ENCODE data around the gene PRCD.

DNA sequence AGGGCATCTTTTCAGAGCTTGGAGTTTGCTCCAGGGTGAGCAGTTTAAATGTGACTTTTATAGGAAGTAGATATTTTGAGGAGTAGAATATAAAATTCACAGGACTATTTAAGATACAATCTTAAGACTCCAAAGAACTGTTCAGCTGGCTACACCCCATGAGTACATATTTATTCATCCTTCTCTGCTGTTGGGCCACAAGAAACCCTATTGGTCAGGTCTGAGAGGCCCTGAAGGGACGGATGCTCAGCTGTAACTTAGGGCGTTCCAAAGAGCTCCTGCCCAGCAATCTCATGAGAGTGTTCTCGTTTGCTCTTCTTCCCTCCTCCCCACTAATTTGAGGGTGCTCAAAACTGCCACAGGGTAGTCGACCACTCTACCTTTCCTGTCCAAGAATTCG, 38.5 kb downstream of the PRCD start:
- TF ChIP-seq, protein P1, sequence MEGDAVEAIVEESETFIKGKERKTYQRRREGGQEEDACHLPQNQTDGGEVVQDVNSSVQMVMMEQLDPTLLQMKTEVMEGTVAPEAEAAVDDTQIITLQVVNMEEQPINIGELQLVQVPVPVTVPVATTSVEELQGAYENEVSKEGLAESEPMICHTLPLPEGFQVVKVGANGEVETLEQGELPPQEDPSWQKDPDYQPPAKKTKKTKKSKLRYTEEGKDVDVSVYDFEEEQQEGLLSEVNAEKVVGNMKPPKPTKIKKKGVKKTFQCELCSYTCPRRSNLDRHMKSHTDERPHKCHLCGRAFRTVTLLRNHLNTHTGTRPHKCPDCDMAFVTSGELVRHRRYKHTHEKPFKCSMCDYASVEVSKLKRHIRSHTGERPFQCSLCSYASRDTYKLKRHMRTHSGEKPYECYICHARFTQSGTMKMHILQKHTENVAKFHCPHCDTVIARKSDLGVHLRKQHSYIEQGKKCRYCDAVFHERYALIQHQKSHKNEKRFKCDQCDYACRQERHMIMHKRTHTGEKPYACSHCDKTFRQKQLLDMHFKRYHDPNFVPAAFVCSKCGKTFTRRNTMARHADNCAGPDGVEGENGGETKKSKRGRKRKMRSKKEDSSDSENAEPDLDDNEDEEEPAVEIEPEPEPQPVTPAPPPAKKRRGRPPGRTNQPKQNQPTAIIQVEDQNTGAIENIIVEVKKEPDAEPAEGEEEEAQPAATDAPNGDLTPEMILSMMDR (IDR thresholded peaks at IDR 0.05), result no peak
- TF ChIP-seq POLR2A (IDR thresholded peaks at IDR 0.05) (no peak), POLR2AphosphoS5 (IDR thresholded peaks at IDR 0.05; ENCODE audit: insufficient read depth in 1 of 2, low read depth in 1 of 2) (peak in 1 of 2 donors; percentile 65)

Data from vagina (tissue), 2 donors.